Mesendoderm (in vitro differentiated cells): ENCODE data around the gene STK32B.

Experiments
- DNase-seq: peaks from one replicate; pipeline ENCODE4 v3.0.0; 2013
- H2AK5ac ChIP-seq: 2 replicates; pipeline ENCODE4 v1.6.1; 2013; ENCODE audit warnings: low read length, inconsistent platforms
- H2BK120ac ChIP-seq: 2 replicates; pipeline ENCODE4 v1.6.1; 2013; ENCODE audit warnings: low read depth, mild to moderate bottlenecking, low read length, moderate library complexity, mixed read lengths
- H2BK15ac ChIP-seq: replicated peaks from 2 replicates; pipeline ENCODE4 v1.6.1; 2013; ENCODE audit warnings: low read depth, mild to moderate bottlenecking, moderate library complexity
- H2BK5ac ChIP-seq: 2 replicates; pipeline ENCODE4 v1.6.1; 2013; ENCODE audit warnings: low read length, inconsistent platforms
- H3K18ac ChIP-seq: 2 replicates; pipeline ENCODE4 v1.6.1; 2013; ENCODE audit warnings: mild to moderate bottlenecking, low read length, mixed read lengths
- H3K23ac ChIP-seq: one replicate; pipeline ENCODE4 v1.6.1; 2013; ENCODE audit warnings: low read length
- H3K27ac ChIP-seq: 2 replicates; pipeline ENCODE4 v1.5.1; 2013; ENCODE audit warnings: low read depth, mild to moderate bottlenecking, inconsistent platforms, low read length, moderate library complexity
- H3K27me3 ChIP-seq: 2 replicates; pipeline ENCODE4 v1.6.1; 2013; ENCODE audit warnings: low read length, control low read depth, mild to moderate bottlenecking, inconsistent platforms; ENCODE audit not compliant: insufficient read depth, poor library complexity
- H3K36me3 ChIP-seq: 2 replicates; pipeline ENCODE4 v1.6.1; 2013; ENCODE audit warnings: low read length, inconsistent platforms; ENCODE audit not compliant: control insufficient read depth, insufficient read depth
- H3K4ac ChIP-seq: one replicate; pipeline ENCODE4 v1.6.1; 2013; ENCODE audit warnings: low read depth, mild to moderate bottlenecking, low read length, moderate library complexity
- H3K4me1 ChIP-seq: 2 replicates; pipeline ENCODE4 v1.6.1; 2013; ENCODE audit warnings: low read depth, low read length, inconsistent platforms; ENCODE audit not compliant: control insufficient read depth
- H3K4me2 ChIP-seq: 2 replicates; pipeline ENCODE4 v1.6.1; 2013; ENCODE audit warnings: low read length
- H3K4me3 ChIP-seq: 2 replicates; pipeline ENCODE4 v1.5.1; 2013; ENCODE audit warnings: mild to moderate bottlenecking, low read length
- H3K56ac ChIP-seq: one replicate; pipeline ENCODE4 v1.6.1; 2013; ENCODE audit warnings: low read length
- H3K79me1 ChIP-seq: 2 replicates; pipeline ENCODE4 v1.6.1; 2013; ENCODE audit warnings: low read length, inconsistent platforms
- H3K79me2 ChIP-seq: 2 replicates; pipeline ENCODE4 v1.6.1; 2013; ENCODE audit warnings: mild to moderate bottlenecking, low read length; ENCODE audit not compliant: control insufficient read depth, insufficient read depth
- H3K9ac ChIP-seq: 2 replicates; pipeline ENCODE4 v1.6.1; 2013; ENCODE audit warnings: low read length, inconsistent platforms
- H4K5ac ChIP-seq: one replicate; pipeline ENCODE4 v1.6.1; 2013; ENCODE audit warnings: low read length
- H4K8ac ChIP-seq: one replicate; pipeline ENCODE4 v1.6.1; 2013; ENCODE audit warnings: low read depth, mild to moderate bottlenecking, control low read depth, low read length, moderate library complexity
- WGBS: extraction: QIAGEN DNeasy Blood & Tissue Kit; methylation state at CpG from one replicate; pipeline ENCODE4 v1.1.7; 2013; ENCODE audit warnings: low lambda C conversion rate, missing lambda C conversion rate; ENCODE audit not compliant: insufficient coverage; ENCODE audit errors: extremely low coverage; 5-methylcytosine and 5-hydroxymethylcytosine counted together

STK32B gene

DNA sequence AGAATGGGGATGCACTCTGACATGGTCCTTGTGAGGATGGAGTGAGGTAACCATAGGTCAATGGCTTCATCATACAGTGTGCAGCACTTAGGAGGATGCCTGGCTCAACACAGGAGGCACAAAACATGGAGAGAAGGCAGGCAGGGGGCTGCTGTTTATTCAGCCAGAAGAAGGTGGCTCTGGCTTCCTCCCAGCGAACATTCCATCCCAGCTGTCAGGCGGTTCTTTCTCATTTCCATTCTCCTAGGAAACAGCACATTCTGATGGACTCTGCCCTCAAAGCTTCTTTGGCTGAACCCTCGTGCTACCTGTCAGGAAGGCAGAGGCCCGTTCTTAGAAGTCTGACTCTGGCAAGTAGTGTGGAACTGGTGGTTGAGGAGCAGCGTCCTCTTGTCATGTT is 18.6 kb downstream of the STK32B start:
- H3K27me3 ChIP-seq = no peaks in the 10 kb centered on the region
- DNase-seq = no peak
- H3K36me3 ChIP-seq = no peaks in the 10 kb centered on the region
- no peak overlapping the region for H4K8ac ChIP-seq
- H3K4ac ChIP-seq = no peak overlapping the region
- no peak overlapping the region for H3K56ac ChIP-seq
- no CpG with 5 or more reads among the region's 5 CpGs for WGBS
- H3K18ac ChIP-seq = no peak overlapping the region
- H2AK5ac ChIP-seq = no peak overlapping the region
- no peak overlapping the region for H3K23ac ChIP-seq
- no peak overlapping the region for H2BK120ac ChIP-seq
- no peak overlapping the region for H3K9ac ChIP-seq
- no peak overlapping the region for H3K4me3 ChIP-seq
- no peaks in the 10 kb centered on the region for H3K79me2 ChIP-seq
- H3K27ac ChIP-seq = no peak overlapping the region
- H3K4me1 ChIP-seq = no peaks in the 10 kb centered on the region
- no peak overlapping the region for H3K4me2 ChIP-seq
- no peak overlapping the region for H4K5ac ChIP-seq
- H2BK15ac ChIP-seq = no peak overlapping the region
- no peaks in the 10 kb centered on the region for H3K79me1 ChIP-seq
- no peak overlapping the region for H2BK5ac ChIP-seq

DNA sequence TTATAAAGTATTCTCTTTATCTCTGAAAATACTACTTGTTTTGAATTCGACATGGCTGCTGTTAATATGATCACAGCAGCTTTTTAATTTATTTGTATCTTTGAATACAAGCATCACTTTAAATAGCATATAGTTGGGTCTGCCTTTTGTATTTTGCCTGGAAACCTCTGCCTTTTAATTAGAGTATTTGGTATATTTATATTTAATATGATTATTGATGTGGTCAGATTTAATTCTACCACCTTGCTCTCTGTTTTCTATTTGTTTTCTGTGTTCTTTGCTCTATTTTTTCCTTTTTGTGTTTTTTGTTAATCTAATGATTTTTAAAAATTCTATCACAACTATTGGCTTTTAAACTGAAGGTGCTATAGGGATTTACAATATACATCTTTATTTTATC is 21.7 kb downstream of the STK32B start:
- H2BK5ac ChIP-seq = no peak overlapping the region
- H3K79me1 ChIP-seq = no peaks in the 10 kb centered on the region
- no peak overlapping the region for H3K4ac ChIP-seq
- H3K27ac ChIP-seq = no peak overlapping the region
- no peak overlapping the region for H2BK120ac ChIP-seq
- H3K4me3 ChIP-seq = no peak overlapping the region
- WGBS = no CpG with 5 or more reads among the region's 1 CpG
- no peak overlapping the region for H3K56ac ChIP-seq
- H2AK5ac ChIP-seq = no peak overlapping the region
- no peak overlapping the region for H3K9ac ChIP-seq
- H4K5ac ChIP-seq = no peak overlapping the region
- H3K23ac ChIP-seq = no peak overlapping the region
- no peak for DNase-seq
- no peak overlapping the region for H3K4me2 ChIP-seq
- H3K27me3 ChIP-seq = no peaks in the 10 kb centered on the region
- no peaks in the 10 kb centered on the region for H3K4me1 ChIP-seq
- H2BK15ac ChIP-seq = no peak overlapping the region
- H3K18ac ChIP-seq = no peak overlapping the region
- no peak overlapping the region for H4K8ac ChIP-seq
- H3K79me2 ChIP-seq = no peaks in the 10 kb centered on the region
- no peaks in the 10 kb centered on the region for H3K36me3 ChIP-seq

- Histone ChIP-seq H3K36me3 (no peaks in the 10 kb centered on the region), H2AK5ac (no peak overlapping the region), H3K27me3 (no peaks in the 10 kb centered on the region), H3K4ac (no peak overlapping the region), H3K9ac (no peak overlapping the region), H2BK5ac (no peak overlapping the region), H4K5ac (no peak overlapping the region), H3K79me2 (no peaks in the 10 kb centered on the region), H3K18ac (no peak overlapping the region), H3K23ac (no peak overlapping the region), H3K4me3 (no peak overlapping the region), H3K27ac (no peak overlapping the region), H3K4me1 (no peaks in the 10 kb centered on the region), H2BK120ac (no peak overlapping the region), H4K8ac (no peak overlapping the region), H3K56ac (no peak overlapping the region), H3K79me1 (no peaks in the 10 kb centered on the region), H3K4me2 (no peak overlapping the region), H2BK15ac (no peak overlapping the region)
- DNase-seq = no peak
- WGBS = no CpG with 5 or more reads among the region's 3 CpGs
Measured at GRCh38 chr4:5078009-5078408, 26.7 kb downstream of the STK32B start.

- Histone ChIP-seq H3K9ac (no peak overlapping the region), H3K27ac (no peak overlapping the region), H3K27me3 (no peaks in the 10 kb centered on the region), H3K4ac (no peak overlapping the region), H2AK5ac (no peak overlapping the region), H3K79me2 (no peaks in the 10 kb centered on the region), H3K18ac (no peak overlapping the region), H3K79me1 (no peaks in the 10 kb centered on the region), H3K36me3 (no peaks in the 10 kb centered on the region), H2BK15ac (no peak overlapping the region), H3K4me3 (no peak overlapping the region), H2BK5ac (no peak overlapping the region), H3K4me2 (no peak overlapping the region), H4K8ac (no peak overlapping the region), H4K5ac (no peak overlapping the region), H3K4me1 (no peaks in the 10 kb centered on the region), H3K23ac (no peak overlapping the region), H3K56ac (no peak overlapping the region), H2BK120ac (no peak overlapping the region)
- DNase-seq = no peak
Measured at GRCh38 chr4:5079581-5079980, 28.3 kb downstream of the STK32B start.

DNA sequence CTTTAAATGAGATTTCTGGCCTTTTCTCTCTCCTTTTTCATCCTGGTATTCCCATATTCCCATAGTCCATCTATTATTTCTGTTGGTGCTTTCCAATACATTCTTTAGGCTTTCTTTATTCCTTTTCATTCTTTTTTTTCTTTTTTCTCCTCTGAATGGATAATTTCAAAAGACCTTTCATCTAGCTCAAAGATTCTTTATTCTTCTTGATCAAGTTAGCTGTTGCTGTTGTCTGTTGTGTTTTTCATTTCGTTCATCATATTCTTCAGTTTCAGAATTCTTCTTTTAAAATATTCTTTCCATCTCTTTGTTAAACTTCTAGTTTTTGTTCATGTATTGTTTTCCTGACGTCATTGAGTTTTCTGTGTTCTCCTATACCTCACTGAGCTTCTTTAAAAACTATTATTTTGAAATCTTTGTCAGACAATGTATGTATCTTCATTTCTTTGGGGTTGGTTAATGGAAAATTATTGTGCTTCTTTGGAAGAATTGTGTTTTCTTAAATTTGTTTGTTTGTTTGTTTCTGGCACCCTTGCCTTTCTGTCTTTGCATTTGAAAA is 30.2 kb downstream of the STK32B start:
- no peaks in the 10 kb centered on the region for H3K79me1 ChIP-seq
- no peak overlapping the region for H3K4ac ChIP-seq
- H2AK5ac ChIP-seq = no peak overlapping the region
- H2BK120ac ChIP-seq = no peak overlapping the region
- H3K4me3 ChIP-seq = no peak overlapping the region
- no peak overlapping the region for H3K4me2 ChIP-seq
- DNase-seq = no peak
- no peak overlapping the region for H4K5ac ChIP-seq
- no peaks in the 10 kb centered on the region for H3K27me3 ChIP-seq
- no peaks in the 10 kb centered on the region for H3K79me2 ChIP-seq
- no peak overlapping the region for H3K27ac ChIP-seq
- H3K18ac ChIP-seq = no peak overlapping the region
- no peak overlapping the region for H3K56ac ChIP-seq
- no peak overlapping the region for H2BK5ac ChIP-seq
- H4K8ac ChIP-seq = no peak overlapping the region
- no peaks in the 10 kb centered on the region for H3K4me1 ChIP-seq
- no peak overlapping the region for H2BK15ac ChIP-seq
- no peaks in the 10 kb centered on the region for H3K36me3 ChIP-seq
- no CpG with 5 or more reads among the region's 2 CpGs for WGBS
- H3K23ac ChIP-seq = no peak overlapping the region
- H3K9ac ChIP-seq = no peak overlapping the region

DNA sequence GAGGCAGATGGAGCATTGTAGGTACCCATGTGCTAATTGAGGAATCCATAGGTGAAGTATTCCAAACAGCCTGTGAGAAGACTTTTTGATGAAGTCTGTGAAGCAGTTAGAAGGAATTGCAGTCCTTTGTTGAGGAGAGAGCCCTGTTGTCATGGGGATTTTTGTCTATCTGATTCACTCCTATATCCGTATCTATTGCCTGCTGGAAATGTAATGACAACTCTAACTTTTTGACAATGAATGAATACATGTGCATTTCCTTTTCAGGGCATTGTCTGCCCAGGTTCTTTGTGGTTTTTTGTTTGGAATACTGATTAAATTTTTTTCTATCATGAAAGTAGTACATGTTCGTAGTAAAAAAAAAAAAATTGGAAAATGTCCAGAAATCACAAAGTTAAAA is 31.1 kb downstream of the STK32B start:
- H2AK5ac ChIP-seq = no peak overlapping the region
- H3K4ac ChIP-seq = no peak overlapping the region
- WGBS = no CpG with 5 or more reads among the region's 2 CpGs
- no peak overlapping the region for H3K23ac ChIP-seq
- no peak overlapping the region for H3K18ac ChIP-seq
- H3K4me1 ChIP-seq = no peaks in the 10 kb centered on the region
- H4K5ac ChIP-seq = no peak overlapping the region
- no peak overlapping the region for H3K4me3 ChIP-seq
- H3K27ac ChIP-seq = no peak overlapping the region
- H3K27me3 ChIP-seq = no peaks in the 10 kb centered on the region
- no peak overlapping the region for H3K56ac ChIP-seq
- no peaks in the 10 kb centered on the region for H3K36me3 ChIP-seq
- no peaks in the 10 kb centered on the region for H3K79me1 ChIP-seq
- no peak overlapping the region for H4K8ac ChIP-seq
- no peaks in the 10 kb centered on the region for H3K79me2 ChIP-seq
- H2BK15ac ChIP-seq = no peak overlapping the region
- DNase-seq = no peak
- no peak overlapping the region for H2BK5ac ChIP-seq
- no peak overlapping the region for H3K9ac ChIP-seq
- no peak overlapping the region for H2BK120ac ChIP-seq
- H3K4me2 ChIP-seq = no peak overlapping the region
